Prostate gland (tissue), 2 donors: Measurements from ENCODE around the gene DLK1. TPM values are rescaled to one million over a fixed set of nuclear protein-coding genes. Genes with fewer than 3 reads are reported as not detected.

Experiments used
- DNase-seq: peaks from one replicate; pipeline ENCODE4 v3.0.0-alpha.2; 2019; ENCODE audit warnings: low spot score
- H3K27ac ChIP-seq, 2 donors: fragments of 200-600 bp; sonication (generic); 2 replicates each; pipeline ENCODE4 v1.5.1; 2017 to 2019
- H3K27me3 ChIP-seq: fragments of 200-600 bp; sonication (generic); replicated peaks from 2 replicates; pipeline ENCODE4 v1.5.1; 2019; ENCODE audit not compliant: insufficient read depth
- H3K36me3 ChIP-seq, 2 donors: fragments of 200-600 bp; sonication (generic); 1 replicate in 1 of 2; 2 replicates in 1 of 2; pipeline versions ENCODE4 v1.5.1 to v1.8.1; 2017 to 2019
- H3K4me1 ChIP-seq: fragments of 200-600 bp; sonication (generic); replicated peaks from 2 replicates; pipeline ENCODE4 v1.5.1; 2019
- H3K4me3 ChIP-seq, 2 donors: fragments of 200-600 bp; sonication (generic); 2 replicates each; pipeline ENCODE4 v1.5.1; 2017 to 2019
- H3K9me3 ChIP-seq: fragments of 200-600 bp; sonication (generic); 2 replicates; pipeline ENCODE4 v1.5.1; 2017
- POLR2A ChIP-seq: fragments of 450-650 bp; IDR thresholded peaks from one replicate; pipeline ENCODE4 v1.6.1; 2016; ENCODE audit warnings: antibody characterized with exemption, mild to moderate bottlenecking
- POLR2AphosphoS5 ChIP-seq: sonication (generic); formaldehyde crosslinking; IDR thresholded peaks from one replicate; pipeline ENCODE4 v1.6.1; 2017; ENCODE audit warnings: antibody characterized with exemption
- WGBS: methylation state at CpG from one replicate; pipeline ENCODE4 v1.1.5; 2018; 5-methylcytosine and 5-hydroxymethylcytosine counted together
- intact Hi-C: fragments of 100-400 bp; cut with DNase I; formaldehyde crosslinking; loops from one replicate; pipeline ENCODE4 v1.14.2; 2022
- total RNA-seq, 2 donors: library from RNA; depleted of rRNA; stranded (reverse); fragments of >200 nt; gene quantifications; one replicate each; pipeline ENCODE4 v1.1.0, GENCODE V29; 2016
- TF ChIP-seq, protein P1 (sequence below), 4 experiments: fragments of 200-600 bp in 2 of 4; fragments of 450-650 bp in 2 of 4; sonication (generic) in 2 of 4; IDR thresholded peaks; 1 replicate in 3 of 4; 2 replicates in 1 of 4; pipeline ENCODE4 v1.5.1; 2016 to 2019; ENCODE audit warnings: antibody characterized with exemption in 4 of 4, mild to moderate bottlenecking in 2 of 4, moderate library complexity in 2 of 4

DLK1 gene
- total RNA-seq, 2 donors from 2014 or later = 0.14 to 100.0 TPM

DNA sequence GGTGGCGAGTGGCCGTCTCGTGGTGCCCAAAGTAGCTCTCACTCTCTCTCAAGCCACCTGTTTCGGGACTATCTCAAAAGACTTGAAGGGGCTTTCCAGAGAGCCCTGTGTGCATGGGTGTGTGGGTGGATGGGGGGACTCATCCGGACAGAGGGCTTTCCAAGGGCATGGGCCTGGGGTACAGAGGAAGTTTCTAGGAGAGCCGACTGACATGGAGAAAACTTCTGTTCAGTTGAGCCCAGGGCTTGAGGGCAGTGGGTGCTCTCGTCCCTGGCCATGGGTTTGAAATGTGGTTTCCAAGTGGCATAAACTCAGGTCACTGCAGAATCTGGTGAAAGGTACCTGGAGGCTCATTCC lies 51.8 kb downstream of the DLK1 start:
- no peaks in the 10 kb centered on the region for H3K4me1 ChIP-seq
- H3K27ac ChIP-seq = no peak overlapping the region
- H3K4me3 ChIP-seq = no peak overlapping the region
- TF ChIP-seq POLR2AphosphoS5 (no peak), POLR2A (no peak)
- TF ChIP-seq, protein P1, sequence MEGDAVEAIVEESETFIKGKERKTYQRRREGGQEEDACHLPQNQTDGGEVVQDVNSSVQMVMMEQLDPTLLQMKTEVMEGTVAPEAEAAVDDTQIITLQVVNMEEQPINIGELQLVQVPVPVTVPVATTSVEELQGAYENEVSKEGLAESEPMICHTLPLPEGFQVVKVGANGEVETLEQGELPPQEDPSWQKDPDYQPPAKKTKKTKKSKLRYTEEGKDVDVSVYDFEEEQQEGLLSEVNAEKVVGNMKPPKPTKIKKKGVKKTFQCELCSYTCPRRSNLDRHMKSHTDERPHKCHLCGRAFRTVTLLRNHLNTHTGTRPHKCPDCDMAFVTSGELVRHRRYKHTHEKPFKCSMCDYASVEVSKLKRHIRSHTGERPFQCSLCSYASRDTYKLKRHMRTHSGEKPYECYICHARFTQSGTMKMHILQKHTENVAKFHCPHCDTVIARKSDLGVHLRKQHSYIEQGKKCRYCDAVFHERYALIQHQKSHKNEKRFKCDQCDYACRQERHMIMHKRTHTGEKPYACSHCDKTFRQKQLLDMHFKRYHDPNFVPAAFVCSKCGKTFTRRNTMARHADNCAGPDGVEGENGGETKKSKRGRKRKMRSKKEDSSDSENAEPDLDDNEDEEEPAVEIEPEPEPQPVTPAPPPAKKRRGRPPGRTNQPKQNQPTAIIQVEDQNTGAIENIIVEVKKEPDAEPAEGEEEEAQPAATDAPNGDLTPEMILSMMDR (IDR thresholded peaks at IDR 0.05) = no peak
- intact Hi-C loops = no loop called here
- no peaks in the 10 kb centered on the region for H3K27me3 ChIP-seq
- no peak for DNase-seq
- no peaks in the 10 kb centered on the region for H3K9me3 ChIP-seq
- WGBS = 91% methylated on average over 7 of the region's 7 CpGs
- H3K36me3 ChIP-seq = no peaks in the 10 kb centered on the region

DNA sequence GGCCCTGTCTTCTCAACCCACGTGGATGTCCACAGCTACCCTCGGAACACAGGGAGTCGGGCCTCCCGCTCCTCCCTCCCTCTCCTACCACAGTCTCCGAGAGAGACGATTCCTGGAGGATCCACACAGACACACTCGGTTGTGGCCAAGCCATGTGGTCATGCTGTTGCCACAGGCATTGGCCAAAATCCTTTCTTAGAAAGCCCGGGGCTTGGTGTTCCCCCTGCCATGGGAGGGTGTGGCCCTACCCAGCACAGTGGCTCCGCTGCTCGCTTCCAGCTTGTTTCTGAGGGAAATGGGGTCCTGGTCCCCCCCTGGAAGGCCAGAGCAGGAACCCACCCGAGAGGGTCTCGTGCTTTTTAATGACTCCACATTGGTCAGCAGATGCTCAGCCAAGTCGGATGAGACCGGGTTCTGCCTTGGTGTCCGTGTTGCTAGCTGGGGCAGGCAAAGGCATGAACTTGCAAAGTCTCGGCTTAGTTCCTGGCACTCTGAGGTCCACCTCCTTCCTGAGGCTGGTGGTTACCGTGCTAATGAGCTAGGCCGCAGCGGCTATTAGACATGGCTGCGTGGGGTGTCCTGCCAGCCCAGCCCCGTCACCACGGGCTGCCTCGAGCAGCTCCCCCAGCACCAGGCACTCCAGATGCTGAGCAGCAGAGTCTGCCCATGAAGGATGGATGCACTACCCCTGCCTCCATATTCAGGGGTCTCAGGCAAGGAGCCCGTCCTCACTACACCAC lies 52.4 kb downstream of the DLK1 start:
- Histone ChIP-seq H3K4me1 (no peaks in the 10 kb centered on the region), H3K4me3 (no peak overlapping the region), H3K36me3 (no peaks in the 10 kb centered on the region), H3K27me3 (no peaks in the 10 kb centered on the region), H3K9me3 (no peaks in the 10 kb centered on the region), H3K27ac (no peak overlapping the region)
- TF ChIP-seq POLR2AphosphoS5 (no peak), POLR2A (no peak)
- TF ChIP-seq, protein P1 (IDR thresholded peaks at IDR 0.05) = no peak
- intact Hi-C loops = no loop called here
- WGBS = 85% methylated on average over 22 of the region's 24 CpGs
- DNase-seq = no peak

DNA sequence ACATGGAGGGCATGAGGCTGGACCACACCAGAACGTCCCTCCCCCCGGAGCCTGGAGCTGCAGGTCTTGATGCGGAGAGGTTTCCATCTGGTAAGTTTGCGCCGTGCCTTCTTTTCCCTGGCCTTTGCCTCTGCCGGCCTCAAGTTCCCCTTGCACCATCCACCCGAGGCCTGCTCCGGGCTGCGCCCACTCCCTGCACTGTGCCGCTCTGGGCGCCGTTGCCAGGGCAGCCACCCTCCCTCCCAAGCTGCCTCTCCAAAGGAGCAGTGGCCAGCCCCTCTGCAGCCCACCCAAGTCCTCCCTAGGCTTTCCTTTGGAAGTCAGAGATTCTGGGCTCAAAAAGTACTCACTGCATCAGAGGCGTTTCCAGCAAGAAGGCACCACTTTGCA lies 53.0 kb downstream of the DLK1 start:
- WGBS = 96% methylated on average over 13 of the region's 13 CpGs
- intact Hi-C loops = no loop called here
- no peak for DNase-seq
- no peak for TF ChIP-seq POLR2A
- Histone ChIP-seq H3K36me3 (no peaks in the 10 kb centered on the region), H3K4me3 (no peak overlapping the region), H3K27ac (no peak overlapping the region), H3K4me1 (no peaks in the 10 kb centered on the region), H3K27me3 (no peaks in the 10 kb centered on the region), H3K9me3 (no peaks in the 10 kb centered on the region)

DNA sequence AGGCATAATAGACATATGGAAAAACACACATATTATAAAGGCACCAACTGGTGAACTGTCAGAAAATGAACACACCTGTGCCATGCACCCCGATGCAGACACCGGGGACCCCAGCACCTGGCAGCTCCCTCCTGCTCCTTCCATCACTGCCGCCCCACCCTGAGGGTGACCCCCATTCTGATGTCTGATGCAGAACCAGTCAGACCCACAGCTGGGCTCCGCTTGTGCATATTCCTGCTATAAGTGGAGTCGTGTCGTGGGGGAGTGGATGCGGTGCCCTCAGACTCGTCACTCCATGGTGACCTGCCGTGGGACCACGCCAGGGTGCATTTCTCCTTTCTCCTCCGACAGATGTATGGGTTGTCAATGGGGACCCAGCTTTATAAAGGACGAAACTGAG lies 53.6 kb downstream of the DLK1 start:
- H3K27ac ChIP-seq = no peak overlapping the region
- TF ChIP-seq POLR2AphosphoS5 = no peak
- TF ChIP-seq POLR2A = no peak
- TF ChIP-seq, protein P1 (IDR thresholded peaks at IDR 0.05) = no peak
- no peak overlapping the region for H3K4me3 ChIP-seq
- no peaks in the 10 kb centered on the region for H3K9me3 ChIP-seq
- intact Hi-C loops = no loop called here
- WGBS = 93% methylated on average over 12 of the region's 12 CpGs
- no peak for DNase-seq
- H3K36me3 ChIP-seq = no peaks in the 10 kb centered on the region
- H3K27me3 ChIP-seq = no peaks in the 10 kb centered on the region
- H3K4me1 ChIP-seq = no peaks in the 10 kb centered on the region

DNA sequence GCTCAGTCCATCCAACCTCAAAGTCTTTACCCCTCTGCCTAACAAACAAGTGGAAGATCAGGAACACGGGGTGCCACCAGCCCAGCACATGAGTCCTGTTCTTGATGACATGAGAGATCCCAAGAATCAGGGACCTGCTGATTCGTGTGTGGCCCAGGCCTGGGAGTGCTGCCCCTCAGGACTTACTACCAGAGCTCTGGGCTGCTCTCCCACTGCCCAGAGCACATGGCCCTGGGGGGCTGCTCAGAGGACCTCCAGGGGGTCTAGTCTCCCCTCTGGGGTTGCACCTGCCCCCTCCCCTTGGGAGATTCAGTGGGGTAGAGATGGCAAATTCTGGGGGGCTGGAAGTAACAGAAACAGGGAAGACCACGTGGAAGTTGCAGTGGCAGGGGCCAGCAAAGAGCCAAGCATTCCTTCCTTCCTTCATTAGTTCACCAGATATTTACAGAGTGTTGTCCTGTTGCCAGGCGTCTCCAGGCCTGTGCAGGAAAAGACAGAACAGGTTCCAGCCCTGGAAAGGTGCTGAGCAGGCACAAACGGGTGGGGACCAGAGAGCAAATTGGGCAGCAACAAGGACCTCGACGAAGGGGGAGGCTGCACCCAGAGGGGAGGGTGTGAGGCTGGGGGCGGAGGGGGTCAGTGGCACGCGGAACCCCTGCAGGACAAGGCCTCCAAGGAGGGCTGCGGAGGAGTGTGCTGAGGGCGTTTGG lies 54.1 kb downstream of the DLK1 start:
- WGBS = 75% methylated on average over 12 of the region's 12 CpGs
- Histone ChIP-seq H3K36me3 (no peaks in the 10 kb centered on the region), H3K27ac (no peak overlapping the region), H3K9me3 (no peaks in the 10 kb centered on the region), H3K4me1 (no peaks in the 10 kb centered on the region), H3K4me3 (no peak overlapping the region), H3K27me3 (no peaks in the 10 kb centered on the region)
- intact Hi-C loops = no loop called here
- TF ChIP-seq POLR2AphosphoS5 (no peak), POLR2A (no peak)
- TF ChIP-seq, protein P1 (IDR thresholded peaks at IDR 0.05) = no peak
- no peak for DNase-seq
